Endothelial cell of umbilical vein (primary cell): Measurements from ENCODE around the gene CD79B. TPM values are rescaled to one million over a fixed set of nuclear protein-coding genes. Genes with fewer than 3 reads are reported as not detected.
"Not testable (repeated sequence)": the region's sequence is repeated elsewhere in the genome, so short reads cannot be mapped to it uniquely, and the experiment has no call there.

ENCODE experiments used
- BruUV-seq: library from RNA; stranded (reverse); fragments of 400-500 nt; replicated peaks from 2 replicates; lab custom pipeline; 2021; lab: Mats Ljungman, UMichigan
- CTCF ChIA-PET: fragments of 300-600, 350-600 bp; sonication (Branson Sonifier 250); formaldehyde crosslinking; loops from one replicate; lab custom pipeline; 2021; ENCODE audit warnings: antibody characterized with exemption, inconsistent platforms; lab: Charles Lee
- POLR2A ChIA-PET: fragments of 300-600, 350-600 bp; sonication (Branson Sonifier 250); formaldehyde crosslinking; loops from one replicate; lab custom pipeline; 2021; ENCODE audit warnings: antibody characterized with exemption, inconsistent platforms; lab: Charles Lee
- DNase-seq: peaks from one replicate; pipeline ENCODE4 v3.0.0-alpha.2; 2011; ENCODE audit warnings: low read depth, low spot score
- FAIRE-seq: peaks from 2 replicates; lab custom pipeline; 2011; peaks lifted over from hg19 to GRCh38; lab: Jason Lieb, UNC
- H2AFZ ChIP-seq: 2 replicates; pipeline ENCODE4 v1.6.0; 2012; ENCODE audit warnings: low read depth, low read length, control low read depth, inconsistent platforms
- H3K27ac ChIP-seq: 2 replicates; pipeline ENCODE4 v1.5.1; 2011; ENCODE audit warnings: low read depth, mild to moderate bottlenecking, control low read depth, low read length, moderate library complexity; ENCODE audit not compliant: insufficient read depth
- H3K27me3 ChIP-seq, 2 experiments: 2 replicates each; pipeline versions ENCODE4 v1.6.0 to v1.6.1; 2011; ENCODE audit warnings: low read length in 2 of 2, mixed read lengths in 1 of 2; ENCODE audit not compliant: control insufficient read depth in 2 of 2, insufficient read depth in 2 of 2
- H3K36me3 ChIP-seq, 2 experiments: 2 replicates in 1 of 2; 3 replicates in 1 of 2; pipeline ENCODE4 v1.5.1; 2011; ENCODE audit warnings: low read length in 2 of 2, mild to moderate bottlenecking in 1 of 2, moderate library complexity in 1 of 2; ENCODE audit not compliant: control insufficient read depth in 2 of 2, insufficient read depth in 2 of 2; ENCODE audit errors: extremely low read depth in 1 of 2
- H3K4me1 ChIP-seq: 3 replicates; pipeline ENCODE4 v1.5.1; 2011; ENCODE audit warnings: mild to moderate bottlenecking, low read length; ENCODE audit not compliant: control insufficient read depth, insufficient read depth; ENCODE audit errors: extremely low read depth
- H3K4me2 ChIP-seq: 2 replicates; pipeline ENCODE4 v1.6.1; 2011; ENCODE audit warnings: low read length, control low read depth, mixed read lengths; ENCODE audit not compliant: insufficient read depth
- H3K4me3 ChIP-seq, 3 experiments: fragments of 200-600 bp in 1 of 3; sonication (generic), shearing (Covaris generic) in 1 of 3; replicated peaks in 1 of 3; 2 replicates each; pipeline ENCODE4 v1.5.1; 2011 to 2016; ENCODE audit warnings: control low read depth in 3 of 3, low read length in 3 of 3, mild to moderate bottlenecking in 2 of 3, inconsistent platforms in 1 of 3, low read depth in 1 of 3, moderate library complexity in 1 of 3; ENCODE audit not compliant: insufficient read depth in 1 of 3
- H3K79me2 ChIP-seq: 2 replicates; pipeline ENCODE4 v1.6.0; 2012; ENCODE audit warnings: low read length, inconsistent platforms; ENCODE audit not compliant: control insufficient read depth, insufficient read depth
- H3K9ac ChIP-seq: replicated peaks from 2 replicates; pipeline ENCODE3; 2011; ENCODE audit warnings: low read length, control low read depth; ENCODE audit not compliant: insufficient read depth; ENCODE audit errors: extremely low read depth
- H3K9me1 ChIP-seq: replicated peaks from 3 replicates; pipeline ENCODE4 v1.6.0; 2011; ENCODE audit warnings: mild to moderate bottlenecking, low read length; ENCODE audit not compliant: control insufficient read depth, insufficient read depth; ENCODE audit errors: extremely low read depth
- H3K9me3 ChIP-seq: replicated peaks from 2 replicates; pipeline ENCODE4 v1.5.1; 2012; ENCODE audit warnings: low read length, inconsistent platforms; ENCODE audit not compliant: control insufficient read depth, insufficient read depth
- H4K20me1 ChIP-seq: replicated peaks from 2 replicates; pipeline ENCODE3; 2011; ENCODE audit warnings: mild to moderate bottlenecking, low read length; ENCODE audit not compliant: control insufficient read depth, insufficient read depth; ENCODE audit errors: extremely low read depth
- POLR2AphosphoS5 ChIP-seq: IDR thresholded peaks from 2 replicates; pipeline ENCODE4 v1.6.1; 2012; ENCODE audit warnings: low read depth, mild to moderate bottlenecking, control low read depth, low read length, moderate library complexity; ENCODE audit not compliant: insufficient read depth
- dilution Hi-C: fragments of 300-500 bp; cut with MboI; formaldehyde crosslinking; loops from one replicate; pipeline ENCODE4 v1.15.0; 2019; ENCODE audit warnings: low sequenced_read_pairs; ENCODE audit not compliant: extremely low pct_ligation_motif_present
- intact Hi-C: fragments of 100-400 bp; cut with micrococcal nuclease; formaldehyde crosslinking; loops from one replicate; pipeline ENCODE4 v1.10.0; 2022
- polyA plus RNA-seq, 4 experiments: library from polyadenylated mRNA; depleted of rRNA in 3 of 4; stranded (reverse) in 3 of 4; unstranded in 1 of 4; fragments of >200 nt; gene quantifications; 2 replicates each; pipeline versions ENCODE4 v1.2.1 to v1.2.3, GENCODE V29; 2011 to 2012; ENCODE audit warnings: missing spikeins in 1 of 4
- total RNA-seq: library from RNA; stranded (reverse); gene quantifications from 2 replicates; pipeline ENCODE4 v1.2.3, GENCODE V29; 2021
- TF ChIP-seq, protein P1 (sequence below), 2 donors: IDR thresholded peaks; 1 replicate in 1 of 2; 2 replicates in 1 of 2; pipeline ENCODE4 v1.5.1; 2011; ENCODE audit warnings: low read length in 2 of 2, mild to moderate bottlenecking in 2 of 2, moderate library complexity in 2 of 2, control low read depth in 1 of 2, inconsistent platforms in 1 of 2, low read depth in 1 of 2; ENCODE audit not compliant: insufficient read depth in 1 of 2; ENCODE audit errors: extremely low read depth in 1 of 2

Gene CD79B
- total and polyA plus RNA-seq, 2 donors (not counting 3 experiments of a cell fraction or from before 2014, with no cell fraction given), result 2.1 to 3.9 TPM

GRCh38 chr17:63882626-63883126 is 49.5 kb downstream of the CD79B start:
- FAIRE-seq, H3K79me2 ChIP-seq, H2AFZ ChIP-seq, H3K9me1 ChIP-seq, H3K9me3 ChIP-seq, BruUV-seq, H3K4me2 ChIP-seq, H3K9ac ChIP-seq, dilution Hi-C loops, intact Hi-C loops, H4K20me1 ChIP-seq, POLR2A ChIA-PET, H3K27me3 ChIP-seq, DNase-seq, H3K27ac ChIP-seq, H3K4me1 ChIP-seq, H3K36me3 ChIP-seq, H3K4me3 ChIP-seq: not testable (repeated sequence)
- CTCF ChIA-PET, result interaction anchor here (0.5 to 2.5 kb wide), 4 partner anchors 8 to 361 kb away, joined by 3 to 19 read pairs (median 4); no protein-coding TSS in a partner anchor

DNA sequence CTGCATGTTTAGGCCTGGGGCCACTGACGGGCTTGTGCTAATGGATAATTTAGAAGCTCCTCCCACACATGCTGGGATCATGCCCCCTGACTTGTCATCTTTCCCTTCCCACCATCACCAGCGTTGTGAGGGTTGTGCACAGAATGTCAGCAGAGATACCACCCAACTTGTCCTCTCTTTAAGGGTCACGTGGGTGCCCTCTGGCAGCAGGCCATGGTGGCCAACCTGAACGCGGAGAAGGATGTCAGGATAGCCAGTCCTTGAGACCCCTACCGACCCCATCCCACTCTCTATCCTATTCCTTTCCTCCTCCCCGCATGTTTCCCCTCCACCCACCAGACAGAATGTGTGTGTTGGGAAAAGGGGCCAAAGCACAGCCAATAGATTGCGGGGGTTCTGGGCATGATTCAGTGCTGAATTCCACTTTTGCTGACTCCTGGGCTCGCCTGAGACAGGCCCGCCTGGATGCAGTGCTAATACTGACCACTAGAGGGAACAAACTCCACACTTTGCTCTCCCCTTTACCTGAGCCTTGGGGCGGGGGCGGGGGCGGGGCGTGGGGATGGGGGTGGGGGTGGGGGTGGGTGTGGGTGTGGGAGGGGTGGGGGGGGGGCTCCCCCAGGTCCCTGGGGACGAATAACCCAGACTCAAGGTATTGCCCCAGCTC is 50.1 kb downstream of the CD79B start, which contains the start of gene GH2:
GH2 (minus strand) TSS at position 10 of the 667 bp plus-strand sequence. CDS start 143 bp downstream, outside the sequence.
- no peak within 1 kb of the TSS for H3K27ac ChIP-seq
- TF ChIP-seq, protein P1, sequence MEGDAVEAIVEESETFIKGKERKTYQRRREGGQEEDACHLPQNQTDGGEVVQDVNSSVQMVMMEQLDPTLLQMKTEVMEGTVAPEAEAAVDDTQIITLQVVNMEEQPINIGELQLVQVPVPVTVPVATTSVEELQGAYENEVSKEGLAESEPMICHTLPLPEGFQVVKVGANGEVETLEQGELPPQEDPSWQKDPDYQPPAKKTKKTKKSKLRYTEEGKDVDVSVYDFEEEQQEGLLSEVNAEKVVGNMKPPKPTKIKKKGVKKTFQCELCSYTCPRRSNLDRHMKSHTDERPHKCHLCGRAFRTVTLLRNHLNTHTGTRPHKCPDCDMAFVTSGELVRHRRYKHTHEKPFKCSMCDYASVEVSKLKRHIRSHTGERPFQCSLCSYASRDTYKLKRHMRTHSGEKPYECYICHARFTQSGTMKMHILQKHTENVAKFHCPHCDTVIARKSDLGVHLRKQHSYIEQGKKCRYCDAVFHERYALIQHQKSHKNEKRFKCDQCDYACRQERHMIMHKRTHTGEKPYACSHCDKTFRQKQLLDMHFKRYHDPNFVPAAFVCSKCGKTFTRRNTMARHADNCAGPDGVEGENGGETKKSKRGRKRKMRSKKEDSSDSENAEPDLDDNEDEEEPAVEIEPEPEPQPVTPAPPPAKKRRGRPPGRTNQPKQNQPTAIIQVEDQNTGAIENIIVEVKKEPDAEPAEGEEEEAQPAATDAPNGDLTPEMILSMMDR (IDR thresholded peaks at IDR 0.05; ENCODE audit: extremely low read depth in 1 of 2, insufficient read depth in 1 of 2, low read depth in 1 of 2, low read length in 2 of 2), result peak; percentile 51 to 77
- no peak for TF ChIP-seq POLR2AphosphoS5
- intact Hi-C loops, result no loop called here
- no peak within 1 kb of the TSS for H3K4me3 ChIP-seq
- FAIRE-seq (peak; percentile 71), DNase-seq (peak; percentile 39)
- ChIA-PET POLR2A (no interaction called here), CTCF (interaction anchor here (0.5 to 2.5 kb wide), 4 partner anchors 8 to 29 kb away, joined by 3 to 19 read pairs (median 4); no protein-coding TSS in a partner anchor)
- no peak within 1 kb of the TSS for H2AFZ ChIP-seq
- H3K4me2 ChIP-seq, result no peak within 1 kb of the TSS
- no peaks in the 10 kb centered on the region for H3K36me3 ChIP-seq
- H3K9me1 ChIP-seq, result no peaks in the 10 kb centered on the region
- no peaks in the 10 kb centered on the region for H3K4me1 ChIP-seq
- dilution Hi-C loops, result no loop called here
- no peaks in the 10 kb centered on the region for H3K9me3 ChIP-seq
- peaks cover 0 to under 1% of the 10 kb centered on the region in 2 experiments for H3K27me3 ChIP-seq
- H4K20me1 ChIP-seq, result no peaks in the 10 kb centered on the region
- no peaks in the 10 kb centered on the region for H3K79me2 ChIP-seq
- no peak within 1 kb of the TSS for H3K9ac ChIP-seq
- BruUV-seq, result no TSS peak

- intact Hi-C loops, H3K4me3 ChIP-seq, H3K27me3 ChIP-seq, H2AFZ ChIP-seq, H3K9ac ChIP-seq, dilution Hi-C loops, BruUV-seq, H3K4me2 ChIP-seq, H3K9me3 ChIP-seq, H3K27ac ChIP-seq, H3K79me2 ChIP-seq, H3K4me1 ChIP-seq, POLR2A ChIA-PET, H4K20me1 ChIP-seq, H3K36me3 ChIP-seq, DNase-seq, H3K9me1 ChIP-seq, FAIRE-seq: not testable (repeated sequence)
- CTCF ChIA-PET, result interaction anchor here (0.7 to 2.5 kb wide), 5 partner anchors 15 to 65 kb away, joined by 3 to 19 read pairs (median 3); no protein-coding TSS in a partner anchor
Observed at GRCh38 chr17:63881337-63881736, 50.8 kb downstream of the CD79B start.
